ENCODE measurements around the gene STON2. TPM values are rescaled to one million over a fixed set of nuclear protein-coding genes. Genes with fewer than 3 reads are reported as not detected.
A peak's percentile ranks its signal among the peaks of the same experiment; 100 is the strongest.

Gene STON2
- total and polyA plus RNA-seq, 2 of the 8 experiments (the other 6 are each of a cell fraction or from before 2014, with no cell fraction given): 8.9 to 50.0 TPM

DNA sequence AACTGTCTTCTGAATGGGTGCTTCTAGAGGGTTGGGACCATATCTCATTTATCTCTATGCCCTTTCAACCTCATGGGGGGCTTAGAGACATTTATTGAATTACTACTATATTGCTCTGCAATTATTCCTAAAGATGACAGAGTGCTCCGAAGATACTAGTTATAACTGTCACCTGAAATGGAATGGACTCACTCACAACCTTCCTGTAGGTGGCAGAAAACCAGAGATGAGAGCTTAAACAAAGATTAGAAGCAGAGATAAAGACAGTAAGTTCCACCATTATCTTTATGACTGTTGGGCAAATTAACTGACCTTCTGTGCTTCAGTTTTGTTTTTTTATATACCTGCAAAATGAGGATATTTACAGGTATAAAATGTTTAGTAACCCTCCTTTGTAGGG, 147.8 kb downstream of the STON2 start:
- Histone ChIP-seq H3K4me3 (ENCODE audit: extremely low read depth in 1 of 4, insufficient read depth in 2 of 4, low read depth in 3 of 4, low read length in 4 of 4) (no peak overlapping the region), H2BK12ac (ENCODE audit: low read depth, low read length) (no peak overlapping the region), H2BK15ac (ENCODE audit: low read length) (no peak overlapping the region), H3K23me2 (ENCODE audit: low read depth, low read length) (no peaks in the 10 kb centered on the region), H4K5ac (ENCODE audit: insufficient read length, low read depth, low read length) (no peak overlapping the region), H2BK5ac (ENCODE audit: low read depth, low read length) (no peak overlapping the region), H4K91ac (replicated peaks; ENCODE audit: insufficient read length, low read length) (no peak overlapping the region), H3K27me3 (replicated peaks in 1 of 4; ENCODE audit: control insufficient read depth in 3 of 4, extremely low read depth in 1 of 4, insufficient read depth in 3 of 4, low read length in 3 of 4) (no peaks in the 10 kb centered on the region), H3K79me2 (ENCODE audit: control insufficient read depth in 1 of 2, insufficient read depth in 2 of 2, low read length in 2 of 2) (no peaks in the 10 kb centered on the region), H3K9me3 (ENCODE audit: insufficient read depth in 2 of 2, low read depth in 1 of 2, low read length in 1 of 2) (no peaks in the 10 kb centered on the region), H3K18ac (ENCODE audit: extremely low read depth, low read length) (no peak overlapping the region), H4K20me1 (replicated peaks in 1 of 2; ENCODE audit: control insufficient read depth in 1 of 2, insufficient read depth in 2 of 2, low read length in 2 of 2) (no peaks in the 10 kb centered on the region), H3K27ac (ENCODE audit: low read depth, low read length) (no peak overlapping the region), H3K56ac (replicated peaks; ENCODE audit: insufficient read length, low read depth, low read length) (no peak overlapping the region), H3K9ac (replicated peaks in 1 of 4; ENCODE audit: extremely low read depth in 1 of 4, low read depth in 3 of 4, low read length in 3 of 4) (no peak overlapping the region), H3K4me1 (replicated peaks in 1 of 4; ENCODE audit: control insufficient read depth in 3 of 4, insufficient read depth in 4 of 4, low read length in 3 of 4) (peaks cover 0 to 4% (median 1%) of the 10 kb centered on the region in 4 experiments; a peak in 1 of 7 replicates), H3K4ac (replicated peaks; ENCODE audit: insufficient read length, low read depth, low read length) (no peak overlapping the region), H3K36me3 (ENCODE audit: control insufficient read depth in 2 of 4, insufficient read depth in 4 of 4, low read length in 3 of 4) (no peaks in the 10 kb centered on the region), H4K8ac (ENCODE audit: extremely low read depth, insufficient read depth, low read length) (no peak overlapping the region), H3K14ac (ENCODE audit: insufficient read length) (no peak overlapping the region), H2BK120ac (replicated peaks; ENCODE audit: low read depth, low read length) (no peak overlapping the region), H3K79me1 (ENCODE audit: low read depth, low read length) (no peaks in the 10 kb centered on the region), H3K23ac (ENCODE audit: insufficient read length) (no peak overlapping the region), H3K4me2 (ENCODE audit: insufficient read depth in 1 of 2, low read depth in 2 of 2, low read length in 2 of 2) (no peak overlapping the region), H2BK20ac (ENCODE audit: low read length) (no peak overlapping the region), H2AFZ (ENCODE audit: low read length) (no peak overlapping the region), H2AK5ac (ENCODE audit: low read depth, low read length) (no peak overlapping the region)
- no peak for DNase-seq (ENCODE audit: low read depth in 1 of 2, low spot score in 2 of 2)
- ChIA-PET POLR2A (ENCODE audit: partially characterized antibody) (interaction anchor here (0.8 to 1.5 kb wide), 2 partner anchors 184 to 197 kb away, joined by 4 read pairs; no protein-coding TSS in a partner anchor), CTCF (ENCODE audit: partially characterized antibody) (interaction anchor here (0.7 to 4.6 kb wide), 21 partner anchors 10 to 252 kb away, joined by 3 to 26 read pairs (median 5); no protein-coding TSS in a partner anchor)
- TF ChIP-seq TEAD4 (IDR thresholded peaks at IDR 0.05; ENCODE audit: low read depth, low read length) (no peak), CBX8 (IDR thresholded peaks at IDR 0.05; ENCODE audit: borderline replicate concordance, low read depth, low read length) (no peak), SIX5 (IDR thresholded peaks at IDR 0.05; ENCODE audit: low read depth, low read length) (no peak), RAD21 (IDR thresholded peaks at IDR 0.05 in 1 of 2, conservative IDR thresholded peaks at IDR 0.05 in 1 of 2; ENCODE audit: low read depth in 2 of 2, low read length in 2 of 2) (peak in 1 of 2 experiments; percentile 12; a peak in 1 of 4 replicates)
- TF ChIP-seq, protein P1, sequence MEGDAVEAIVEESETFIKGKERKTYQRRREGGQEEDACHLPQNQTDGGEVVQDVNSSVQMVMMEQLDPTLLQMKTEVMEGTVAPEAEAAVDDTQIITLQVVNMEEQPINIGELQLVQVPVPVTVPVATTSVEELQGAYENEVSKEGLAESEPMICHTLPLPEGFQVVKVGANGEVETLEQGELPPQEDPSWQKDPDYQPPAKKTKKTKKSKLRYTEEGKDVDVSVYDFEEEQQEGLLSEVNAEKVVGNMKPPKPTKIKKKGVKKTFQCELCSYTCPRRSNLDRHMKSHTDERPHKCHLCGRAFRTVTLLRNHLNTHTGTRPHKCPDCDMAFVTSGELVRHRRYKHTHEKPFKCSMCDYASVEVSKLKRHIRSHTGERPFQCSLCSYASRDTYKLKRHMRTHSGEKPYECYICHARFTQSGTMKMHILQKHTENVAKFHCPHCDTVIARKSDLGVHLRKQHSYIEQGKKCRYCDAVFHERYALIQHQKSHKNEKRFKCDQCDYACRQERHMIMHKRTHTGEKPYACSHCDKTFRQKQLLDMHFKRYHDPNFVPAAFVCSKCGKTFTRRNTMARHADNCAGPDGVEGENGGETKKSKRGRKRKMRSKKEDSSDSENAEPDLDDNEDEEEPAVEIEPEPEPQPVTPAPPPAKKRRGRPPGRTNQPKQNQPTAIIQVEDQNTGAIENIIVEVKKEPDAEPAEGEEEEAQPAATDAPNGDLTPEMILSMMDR (IDR thresholded peaks at IDR 0.05; ENCODE audit: control extremely low read depth in 1 of 3, insufficient read depth in 1 of 3, low read depth in 1 of 3, low read length in 3 of 3): peak in 1 of 3 experiments; percentile 34; a peak in 1 of 4 replicates
- FAIRE-seq: peak; percentile 24
- 88% methylated on average over 1 of the region's 1 CpG; no CpG with 5 or more reads in 1 of the 2 experiments for WGBS, 2 experiments (ENCODE audit: extremely low coverage in 1 of 2, insufficient coverage in 1 of 2, insufficient read length in 1 of 2, insufficient replicate concordance in 2 of 2, low coverage in 1 of 2, low lambda C conversion rate in 2 of 2, missing lambda C conversion rate in 1 of 2)

Measured in H1 (cell line).